SK-MEL-5 (cell line): Measurements from ENCODE around the gene SPAG16. TPM values are rescaled to one million over a fixed set of nuclear protein-coding genes. Genes with fewer than 3 reads are reported as not detected.

ENCODE experiments used
- small RNA-seq, 2 experiments: library from RNA; depleted of rRNA; stranded (forward); fragments of <200 nt; gene quantifications; one replicate each; pipeline ENCODE3, GENCODE V24; 2014
- total RNA-seq: library from RNA; depleted of rRNA; stranded (reverse); fragments of >200 nt; shearing (Covaris generic); gene quantifications from 2 replicates; pipeline ENCODE4 v1.2.3, GENCODE V29; 2014; rRNA removed

Gene SPAG16
- total RNA-seq, 1 experiment from 2014 or later = 17.4 TPM

Small RNAs within 50 kb of the gene (small RNA-seq; reads per million reads assigned to genes)
- gene MIR4438 = 0 reads per million in 2 experiments

Other genes starting within 250 kb of the SPAG16 start
- 0.32 and 0.79 TPM in 2 replicates for gene IKZF2, start 132.9 kb upstream of the SPAG16 start, total RNA-seq